GM10266 (cell line): ENCODE measurements around the gene PLLP.
A peak's percentile ranks its signal among the peaks of the same experiment; 100 is the strongest.

Experiments
- DNase-seq: peaks from one replicate; pipeline ENCODE4 v3.0.0; 2012; ENCODE audit errors: extremely low spot score
- CTCF ChIP-seq: IDR thresholded peaks from 2 replicates; pipeline ENCODE4 v1.5.1; 2012; ENCODE audit warnings: mild to moderate bottlenecking, low read depth; ENCODE audit not compliant: control insufficient read depth, insufficient read depth; ENCODE audit errors: missing control alignments

Gene PLLP

GRCh38 chr16:57245472-57246113 lies 38.9 kb downstream of the PLLP start:
- no peak for TF ChIP-seq CTCF
- DNase-seq: peak; percentile 56

GRCh38 chr16:57244767-57245471 lies 39.6 kb downstream of the PLLP start, which contains the start of gene ARL2BP:
Gene ARL2BP (plus strand): TSS chr16:57245259. CDS start chr16:57245368, 109 bp downstream.
- peak; percentile 100 for DNase-seq
- peak; percentile 13 for TF ChIP-seq CTCF

- no peak for TF ChIP-seq CTCF
- no peak for DNase-seq
These were observed 40.1 kb downstream of the PLLP start for GRCh38 chr16:57244463-57244766.

- TF ChIP-seq CTCF: no peak
- DNase-seq: no peak
These were observed 41.8 kb downstream of the PLLP start for GRCh38 chr16:57242650-57243049.

- TF ChIP-seq CTCF: no peak
- DNase-seq: no peak
These were observed 43.6 kb downstream of the PLLP start for GRCh38 chr16:57240851-57241250.

- no peak for TF ChIP-seq CTCF
- DNase-seq: no peak
These were observed 45.4 kb downstream of the PLLP start for GRCh38 chr16:57239107-57239506.

GRCh38 chr16:57238682-57239081 lies 45.8 kb downstream of the PLLP start:
- TF ChIP-seq CTCF: no peak
- DNase-seq: no peak
